ENCODE results near the gene PPP1R1C.

PPP1R1C gene

GRCh38 chr2:182064019-182064778 lies 78.5 kb downstream of the PPP1R1C start:
- DNase-seq = no peak

GRCh38 chr2:182066400-182067087 lies 80.9 kb downstream of the PPP1R1C start:
- no peak for DNase-seq

- no peak for DNase-seq
Observed at GRCh38 chr2:182067393-182067792, 81.7 kb downstream of the PPP1R1C start.

GRCh38 chr2:182068811-182069210 lies 83.2 kb downstream of the PPP1R1C start:
- no peak for DNase-seq

- no peak for DNase-seq
Observed at GRCh38 chr2:182069416-182069815, 83.8 kb downstream of the PPP1R1C start.

GRCh38 chr2:182069908-182070307 lies 84.3 kb downstream of the PPP1R1C start:
- DNase-seq = no peak

- no peak for DNase-seq
Observed at GRCh38 chr2:182070736-182071135, 85.1 kb downstream of the PPP1R1C start.

GRCh38 chr2:182072861-182073260 lies 87.2 kb downstream of the PPP1R1C start:
- no peak for DNase-seq

GRCh38 chr2:182073613-182074012 lies 88.0 kb downstream of the PPP1R1C start:
- DNase-seq = no peak

GRCh38 chr2:182077023-182077422 lies 91.4 kb downstream of the PPP1R1C start:
- no peak for DNase-seq

GRCh38 chr2:182077448-182078142 lies 91.9 kb downstream of the PPP1R1C start:
- DNase-seq = no peak

GRCh38 chr2:182078988-182079602 lies 93.4 kb downstream of the PPP1R1C start:
- DNase-seq = no peak

GRCh38 chr2:182080493-182080892 lies 94.8 kb downstream of the PPP1R1C start:
- DNase-seq = no peak

- no peak for DNase-seq
Observed at GRCh38 chr2:182081602-182082260, 96.1 kb downstream of the PPP1R1C start.

GRCh38 chr2:182088681-182089320 lies 103.1 kb downstream of the PPP1R1C start:
- DNase-seq = no peak

GRCh38 chr2:182090486-182090885 lies 104.8 kb downstream of the PPP1R1C start:
- no peak for DNase-seq

GRCh38 chr2:182097571-182098164 lies 112.0 kb downstream of the PPP1R1C start:
- DNase-seq = no peak

GRCh38 chr2:182098648-182099047 lies 113.0 kb downstream of the PPP1R1C start:
- no peak for DNase-seq

GRCh38 chr2:182101263-182101662 lies 115.6 kb downstream of the PPP1R1C start:
- no peak for DNase-seq

GRCh38 chr2:182103526-182103925 lies 117.9 kb downstream of the PPP1R1C start:
- no peak for DNase-seq

GRCh38 chr2:182110347-182110746 lies 124.7 kb downstream of the PPP1R1C start:
- DNase-seq = no peak

GRCh38 chr2:182113334-182113733 lies 127.7 kb downstream of the PPP1R1C start:
- no peak for DNase-seq
